Rectal smooth muscle tissue (tissue), 1 donor: ENCODE measurements around the gene CYP2A13.
"Not testable (repeated sequence)": the region's sequence is repeated elsewhere in the genome, so short reads cannot be mapped to it uniquely, and the experiment has no call there.

ENCODE experiments used
- H3K27ac ChIP-seq: one replicate; pipeline ENCODE4 v1.7.0; 2013; ENCODE audit warnings: low read depth, low read length, inconsistent platforms
- H3K27me3 ChIP-seq: one replicate; pipeline ENCODE4 v1.7.0; 2013; ENCODE audit warnings: low read length; ENCODE audit not compliant: control insufficient read depth, insufficient read depth
- H3K36me3 ChIP-seq: one replicate; pipeline ENCODE4 v1.7.0; 2013; ENCODE audit warnings: low read length; ENCODE audit not compliant: control insufficient read depth, insufficient read depth
- H3K4me1 ChIP-seq: one replicate; pipeline ENCODE4 v1.7.0; 2013; ENCODE audit warnings: low read length; ENCODE audit not compliant: control insufficient read depth, insufficient read depth
- H3K4me3 ChIP-seq: one replicate; pipeline ENCODE4 v1.7.0; 2013; ENCODE audit warnings: low read length
- H3K9ac ChIP-seq: one replicate; pipeline ENCODE4 v1.7.0; 2013; ENCODE audit warnings: low read length

The CYP2A13 gene, protein sequence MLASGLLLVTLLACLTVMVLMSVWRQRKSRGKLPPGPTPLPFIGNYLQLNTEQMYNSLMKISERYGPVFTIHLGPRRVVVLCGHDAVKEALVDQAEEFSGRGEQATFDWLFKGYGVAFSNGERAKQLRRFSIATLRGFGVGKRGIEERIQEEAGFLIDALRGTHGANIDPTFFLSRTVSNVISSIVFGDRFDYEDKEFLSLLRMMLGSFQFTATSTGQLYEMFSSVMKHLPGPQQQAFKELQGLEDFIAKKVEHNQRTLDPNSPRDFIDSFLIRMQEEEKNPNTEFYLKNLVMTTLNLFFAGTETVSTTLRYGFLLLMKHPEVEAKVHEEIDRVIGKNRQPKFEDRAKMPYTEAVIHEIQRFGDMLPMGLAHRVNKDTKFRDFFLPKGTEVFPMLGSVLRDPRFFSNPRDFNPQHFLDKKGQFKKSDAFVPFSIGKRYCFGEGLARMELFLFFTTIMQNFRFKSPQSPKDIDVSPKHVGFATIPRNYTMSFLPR

DNA sequence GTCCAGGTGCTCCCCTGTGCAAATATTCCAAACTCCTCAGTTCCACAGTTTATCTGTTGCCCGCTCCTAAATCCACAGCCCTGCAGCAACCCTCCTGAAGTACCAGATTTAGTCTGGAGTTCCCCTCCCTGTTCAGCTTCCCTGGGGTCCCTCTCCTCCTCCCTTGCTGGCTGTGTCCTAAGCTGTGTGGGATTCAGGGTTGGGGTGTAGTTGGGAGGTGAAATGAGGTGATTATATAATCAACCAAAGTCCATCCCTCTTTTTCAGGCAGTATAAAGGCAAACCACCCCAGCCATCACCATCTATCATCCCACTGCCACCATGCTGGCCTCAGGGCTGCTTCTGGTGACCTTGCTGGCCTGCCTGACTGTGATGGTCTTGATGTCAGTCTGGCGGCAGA is at the start of gene CYP2A13:
Gene CYP2A13 (plus strand): TSS at position 301 of the 400 bp plus-strand sequence. CDS start 21 bp downstream, at position 322.
- no peak within 1 kb of the TSS for H3K4me3 ChIP-seq
- no peak within 1 kb of the TSS for H3K27ac ChIP-seq
- H3K36me3 ChIP-seq, result no peaks in the 10 kb centered on the region
- H3K4me1 ChIP-seq, result no peaks in the 10 kb centered on the region
- no peak within 1 kb of the TSS for H3K9ac ChIP-seq
- peaks cover 4% of the 10 kb centered on the region for H3K27me3 ChIP-seq

DNA sequence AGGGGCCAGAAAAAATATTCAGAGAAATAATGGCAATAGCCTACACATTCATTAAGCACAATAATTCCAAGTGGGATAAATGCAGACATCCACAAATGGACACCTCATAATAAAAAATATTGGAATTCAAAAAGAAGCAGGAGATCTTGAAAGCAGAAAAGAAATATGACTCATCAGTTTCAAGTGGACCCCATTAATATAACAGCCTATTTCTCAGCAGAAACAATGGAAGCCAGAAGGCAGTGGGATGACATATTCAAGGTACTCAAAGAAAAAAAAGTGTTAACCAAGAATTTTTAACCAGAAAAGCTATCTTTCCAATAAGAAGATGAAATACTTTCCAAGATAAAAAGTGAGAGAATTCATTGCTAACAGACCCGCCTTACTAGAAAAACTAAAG is 48.4 kb upstream of the CYP2A13 start:
- Histone ChIP-seq H3K4me1 (no peaks in the 10 kb centered on the region), H3K4me3 (no peak overlapping the region), H3K27me3 (no peaks in the 10 kb centered on the region), H3K27ac (no peak overlapping the region), H3K9ac (no peak overlapping the region), H3K36me3 (no peaks in the 10 kb centered on the region)

DNA sequence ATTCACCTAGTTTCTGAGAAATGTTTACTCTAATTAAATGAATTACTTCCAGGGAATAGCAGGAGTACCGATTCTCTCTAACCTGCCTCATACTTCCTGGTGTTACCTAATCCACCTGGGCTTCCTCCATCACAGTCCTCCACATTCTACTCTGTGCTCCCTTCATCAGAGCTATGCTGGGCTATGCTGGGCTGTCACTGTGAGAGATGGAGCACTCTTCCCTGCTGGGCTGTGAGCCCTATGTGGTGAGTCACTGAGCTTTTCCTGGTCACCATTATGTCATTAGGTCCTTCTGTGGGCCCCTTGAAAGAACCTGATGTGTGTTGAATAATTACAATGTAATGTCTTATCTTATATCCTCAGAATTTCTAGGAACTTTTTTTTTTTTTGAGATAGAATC is 43.2 kb upstream of the CYP2A13 start:
- H3K27me3 ChIP-seq, H3K9ac ChIP-seq, H3K27ac ChIP-seq, H3K36me3 ChIP-seq, H3K4me1 ChIP-seq, H3K4me3 ChIP-seq: not testable (repeated sequence)

DNA sequence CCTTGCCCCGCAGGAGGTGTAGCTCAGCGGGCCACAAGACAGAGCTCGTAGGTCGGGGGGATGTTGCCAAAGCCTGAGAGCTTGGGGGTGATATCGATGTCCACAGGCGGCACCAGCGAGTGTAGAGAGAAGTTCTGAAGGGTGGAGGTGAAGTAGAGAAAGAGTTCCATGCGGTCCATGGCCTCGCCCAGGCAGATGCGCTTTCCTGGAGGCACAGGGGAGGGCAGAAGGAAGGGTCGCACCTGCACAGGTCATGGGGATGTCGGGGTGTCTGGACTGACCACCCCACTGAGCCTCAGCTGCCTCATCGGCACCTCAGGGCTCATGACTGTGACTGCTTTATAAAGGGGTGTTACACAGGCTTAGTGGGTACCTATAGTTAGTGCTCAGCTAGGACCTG is 37.8 kb upstream of the CYP2A13 start:
- H3K27ac ChIP-seq, result no peak overlapping the region
- H3K36me3 ChIP-seq, result no peaks in the 10 kb centered on the region
- no peak overlapping the region for H3K4me3 ChIP-seq
- no peak overlapping the region for H3K9ac ChIP-seq
- H3K27me3 ChIP-seq, result no peaks in the 10 kb centered on the region
- no peaks in the 10 kb centered on the region for H3K4me1 ChIP-seq

DNA sequence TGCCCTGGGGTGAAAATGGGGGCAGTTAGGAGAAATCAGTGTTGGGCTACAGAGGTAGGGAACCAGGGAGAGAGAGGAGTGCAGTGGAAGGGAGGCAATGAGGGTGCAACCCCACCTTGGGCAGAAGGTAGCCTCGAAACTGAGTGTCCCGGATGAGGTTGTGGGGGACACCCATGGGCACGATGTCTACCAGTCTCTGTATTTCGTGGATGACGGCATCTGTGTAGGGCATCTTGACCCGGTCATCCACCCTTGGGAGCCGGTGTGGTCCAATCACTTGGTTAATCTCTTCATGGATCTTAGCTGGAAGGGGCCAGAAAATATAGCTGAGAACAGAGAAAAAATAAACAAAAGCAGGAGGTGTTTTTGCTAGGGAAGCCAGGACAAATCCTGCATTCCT is 36.1 kb upstream of the CYP2A13 start:
- not testable (repeated sequence) for H3K4me3 ChIP-seq, H3K27me3 ChIP-seq, H3K27ac ChIP-seq, H3K9ac ChIP-seq, H3K4me1 ChIP-seq, H3K36me3 ChIP-seq

DNA sequence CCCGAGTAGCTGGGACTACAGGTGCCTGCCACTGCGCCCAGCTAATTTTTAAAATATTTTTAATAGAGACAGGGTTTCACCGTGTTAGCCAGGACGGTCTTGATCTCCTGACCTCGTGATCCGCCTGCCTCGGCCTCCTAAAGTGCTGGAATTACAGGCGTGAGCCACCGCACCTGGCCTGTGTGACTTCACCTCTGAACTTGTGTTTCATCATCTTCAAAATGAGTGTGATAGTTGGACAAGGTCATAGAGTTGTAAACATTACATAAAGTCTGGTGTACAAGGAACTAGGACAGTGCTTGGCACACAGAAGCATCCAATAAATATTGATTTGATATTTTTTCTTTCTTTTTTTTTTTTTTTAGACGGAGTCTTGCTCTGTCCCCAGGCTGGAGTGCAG is 34.9 kb upstream of the CYP2A13 start:
- not testable (repeated sequence) for H3K27ac ChIP-seq, H3K4me3 ChIP-seq, H3K4me1 ChIP-seq, H3K36me3 ChIP-seq, H3K27me3 ChIP-seq, H3K9ac ChIP-seq

DNA sequence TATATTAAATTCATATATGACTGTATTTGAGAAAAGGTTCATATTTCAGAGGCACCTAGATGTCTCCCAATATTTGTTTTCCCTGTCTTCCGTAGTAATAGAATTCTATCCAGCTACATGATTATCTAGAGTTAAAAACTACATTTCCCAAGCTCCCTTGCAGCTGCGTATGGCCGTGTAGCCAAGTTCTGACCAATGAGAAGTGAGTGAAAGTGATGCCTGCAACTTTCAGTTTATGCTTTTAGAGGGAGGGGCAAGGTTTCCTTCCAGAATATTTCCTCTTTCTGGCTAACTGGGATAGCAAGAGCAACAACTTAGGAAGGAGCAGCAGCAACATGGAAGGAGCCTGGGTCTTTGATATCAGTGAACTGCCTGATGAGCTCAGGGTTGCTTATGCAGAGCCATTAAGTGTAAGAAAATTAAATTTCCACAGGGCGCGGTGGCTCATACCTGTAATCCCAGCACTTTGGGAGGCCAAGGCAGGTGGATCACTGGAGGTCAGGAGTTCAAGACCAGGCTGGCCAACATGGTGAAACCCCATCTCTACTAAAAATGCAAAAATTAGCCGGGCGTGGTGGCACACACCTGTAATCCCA is 23.2 kb upstream of the CYP2A13 start:
- H3K27ac ChIP-seq, result no peak overlapping the region
- no peaks in the 10 kb centered on the region for H3K4me1 ChIP-seq
- no peaks in the 10 kb centered on the region for H3K36me3 ChIP-seq
- no peak overlapping the region for H3K9ac ChIP-seq
- H3K4me3 ChIP-seq, result no peak overlapping the region
- H3K27me3 ChIP-seq, result no peaks in the 10 kb centered on the region

DNA sequence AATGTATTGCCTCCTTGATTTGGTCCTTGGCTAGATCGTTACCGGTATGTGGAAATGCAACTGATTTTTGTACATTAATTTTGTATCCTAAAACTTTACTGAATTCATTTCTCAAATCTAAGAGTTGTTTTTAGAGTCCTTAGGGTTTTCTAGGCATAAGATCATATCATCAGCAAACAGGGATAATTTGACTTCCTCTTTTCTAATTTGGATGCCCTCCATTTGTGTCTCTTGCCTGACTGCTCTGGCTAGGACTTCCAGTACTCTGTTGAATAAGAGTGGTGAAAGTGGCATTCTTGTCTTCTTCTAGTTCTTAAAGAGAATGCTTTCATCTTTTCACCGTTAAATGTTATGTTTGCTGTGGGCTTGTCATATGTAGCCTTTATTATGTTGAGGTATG is 12.0 kb upstream of the CYP2A13 start:
- Histone ChIP-seq H3K27ac (no peak overlapping the region), H3K27me3 (no peaks in the 10 kb centered on the region), H3K4me3 (no peak overlapping the region), H3K9ac (no peak overlapping the region), H3K36me3 (no peaks in the 10 kb centered on the region), H3K4me1 (no peaks in the 10 kb centered on the region)

DNA sequence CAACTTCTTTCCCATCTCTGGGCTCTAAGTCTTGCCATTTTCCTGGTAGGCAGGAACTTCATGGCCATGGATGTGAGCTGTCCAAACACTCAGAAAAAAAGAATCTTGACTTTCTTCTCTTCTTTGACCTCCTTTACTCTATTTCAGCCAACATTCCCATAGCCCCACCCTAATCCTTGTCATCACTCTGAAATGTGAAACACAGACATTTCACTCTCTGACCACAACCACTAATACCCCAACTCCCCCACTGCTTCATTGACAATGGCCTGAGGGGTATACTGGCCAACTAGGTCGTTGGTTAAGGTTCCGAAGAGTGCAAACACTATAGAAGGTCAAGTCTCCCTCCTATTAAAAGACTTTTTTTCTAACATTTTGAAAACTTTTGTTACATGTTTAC is 4.7 kb upstream of the CYP2A13 start:
- no peak overlapping the region for H3K27ac ChIP-seq
- H3K9ac ChIP-seq, result no peak overlapping the region
- no peaks in the 10 kb centered on the region for H3K4me1 ChIP-seq
- no peaks in the 10 kb centered on the region for H3K36me3 ChIP-seq
- peaks cover 2% of the 10 kb centered on the region for H3K27me3 ChIP-seq
- no peak overlapping the region for H3K4me3 ChIP-seq

DNA sequence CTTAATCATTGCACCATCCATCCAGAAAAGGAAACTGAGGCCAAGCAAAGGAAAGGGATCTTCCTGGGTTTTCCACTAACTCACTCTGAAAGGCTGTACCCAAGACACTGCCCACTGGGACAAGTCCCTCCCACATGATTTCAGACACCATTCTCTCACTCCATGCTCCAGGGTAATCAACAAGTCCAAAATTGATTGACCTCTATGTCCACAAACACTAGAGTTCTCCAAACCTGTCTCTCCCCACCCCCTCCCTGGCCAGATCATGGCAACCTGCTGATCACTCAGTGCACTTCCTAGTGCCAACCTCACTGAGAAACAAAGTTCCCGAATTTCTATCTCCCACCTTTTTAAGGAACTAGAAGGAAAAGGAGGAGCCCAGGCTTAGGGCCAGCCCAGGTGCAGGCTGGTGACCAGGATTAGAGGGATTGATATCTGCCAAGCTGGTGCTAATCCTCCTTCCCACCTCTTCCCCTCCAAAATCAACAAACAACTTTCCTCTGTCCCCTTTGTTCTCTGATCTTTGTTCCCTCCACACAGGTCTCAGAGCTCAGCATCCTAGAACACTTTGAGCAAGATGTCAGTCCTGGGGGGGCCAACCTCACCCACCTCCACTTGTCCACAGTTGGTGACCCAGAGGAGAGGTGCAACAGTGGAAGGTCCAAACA is 2.4 kb upstream of the CYP2A13 start:
- Histone ChIP-seq H3K4me1 (no peaks in the 10 kb centered on the region), H3K4me3 (no peak overlapping the region), H3K9ac (no peak overlapping the region), H3K27ac (no peak overlapping the region), H3K36me3 (no peaks in the 10 kb centered on the region), H3K27me3 (peaks cover 2% of the 10 kb centered on the region)

DNA sequence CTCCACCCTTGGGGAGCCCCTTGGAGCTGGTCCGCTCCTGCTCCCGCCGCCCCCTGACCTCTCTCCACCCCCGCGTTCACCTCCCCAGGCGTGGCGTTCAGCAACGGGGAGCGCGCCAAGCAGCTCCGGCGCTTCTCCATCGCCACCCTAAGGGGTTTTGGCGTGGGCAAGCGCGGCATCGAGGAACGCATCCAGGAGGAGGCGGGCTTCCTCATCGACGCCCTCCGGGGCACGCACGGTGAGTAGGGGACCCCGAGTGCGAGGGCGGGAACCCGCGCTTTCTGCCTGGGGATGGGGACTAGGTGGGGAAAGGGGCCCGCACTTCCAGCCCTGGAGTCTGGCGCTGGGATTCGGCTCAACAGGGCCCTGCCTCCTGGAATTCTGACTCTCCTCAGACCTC is 1.7 kb downstream of the CYP2A13 start:
- Histone ChIP-seq H3K36me3 (no peaks in the 10 kb centered on the region), H3K4me3 (no peak overlapping the region), H3K9ac (no peak overlapping the region), H3K27me3 (peaks cover 4% of the 10 kb centered on the region), H3K4me1 (no peaks in the 10 kb centered on the region), H3K27ac (no peak overlapping the region)

DNA sequence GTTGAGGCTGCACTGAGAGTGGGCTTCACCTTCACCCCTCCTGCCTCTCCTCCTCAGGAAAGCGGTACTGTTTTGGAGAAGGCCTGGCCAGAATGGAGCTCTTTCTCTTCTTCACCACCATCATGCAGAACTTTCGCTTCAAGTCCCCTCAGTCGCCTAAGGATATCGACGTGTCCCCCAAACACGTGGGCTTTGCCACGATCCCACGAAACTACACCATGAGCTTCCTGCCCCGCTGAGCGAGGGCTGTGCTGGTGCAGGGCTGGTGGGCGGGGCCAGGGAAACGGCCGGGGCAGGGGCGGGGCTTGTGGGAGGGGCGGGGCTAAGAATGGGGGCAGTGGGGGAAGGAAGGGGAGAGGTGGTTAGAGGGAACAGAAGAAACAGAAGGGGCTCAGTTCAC is 7.5 kb downstream of the CYP2A13 start:
- Histone ChIP-seq H3K27ac (no peak overlapping the region), H3K4me1 (no peaks in the 10 kb centered on the region), H3K27me3 (peaks cover 4% of the 10 kb centered on the region), H3K36me3 (no peaks in the 10 kb centered on the region), H3K4me3 (no peak overlapping the region), H3K9ac (no peak overlapping the region)
